Umbilical cord (tissue), 2 donors: Measurements from ENCODE around the gene LPIN3. TPM values are rescaled to one million over a fixed set of nuclear protein-coding genes. Genes with fewer than 3 reads are reported as not detected.

Experiments used
- DNase-seq: peaks from one replicate; pipeline ENCODE4 v3.0.0-alpha.2; 2015; ENCODE audit warnings: low spot score
- total RNA-seq: library from RNA; depleted of rRNA; stranded (reverse); fragments of >200 nt; gene quantifications from one replicate; pipeline ENCODE4 v1.2.3, GENCODE V29; 2014; ENCODE audit warnings: low replicate concordance; ENCODE audit not compliant: insufficient read depth

Gene LPIN3
- total RNA-seq, 1 donor from 2014 or later: 6.3 TPM

GRCh38 chr20:41320976-41321375 lies 19.6 kb upstream of the LPIN3 start:
- DNase-seq: no peak

GRCh38 chr20:41327178-41327577 lies 13.4 kb upstream of the LPIN3 start:
- no peak for DNase-seq

GRCh38 chr20:41329435-41330342 lies 10.9 kb upstream of the LPIN3 start:
- peak; percentile 85 for DNase-seq

- DNase-seq: no peak
These were observed 10.3 kb upstream of the LPIN3 start for GRCh38 chr20:41330343-41330720.

- no peak for DNase-seq
These were observed 9.7 kb upstream of the LPIN3 start for GRCh38 chr20:41330941-41331340.

GRCh38 chr20:41331731-41332130 lies 8.9 kb upstream of the LPIN3 start:
- no peak for DNase-seq

- DNase-seq: no peak
These were observed 6.6 kb upstream of the LPIN3 start for GRCh38 chr20:41334036-41334435.

GRCh38 chr20:41334443-41335421 lies 5.9 kb upstream of the LPIN3 start:
- DNase-seq: no peak

GRCh38 chr20:41335591-41335990 lies 5.0 kb upstream of the LPIN3 start:
- no peak for DNase-seq

GRCh38 chr20:41336711-41337492 lies 3.7 kb upstream of the LPIN3 start:
- no peak for DNase-seq

- DNase-seq: peak; percentile 82
These were observed 679 bp upstream of the LPIN3 start for GRCh38 chr20:41339957-41340326.

GRCh38 chr20:41342474-41343464 lies 2.1 kb downstream of the LPIN3 start:
- DNase-seq: no peak

- peak; percentile 19 for DNase-seq
These were observed 3.9 kb downstream of the LPIN3 start for GRCh38 chr20:41344477-41344876.

GRCh38 chr20:41344938-41345728 lies 4.5 kb downstream of the LPIN3 start:
- no peak for DNase-seq

GRCh38 chr20:41345729-41346067 lies 5.1 kb downstream of the LPIN3 start:
- no peak for DNase-seq

- DNase-seq: peak; percentile 66
These were observed 7.2 kb downstream of the LPIN3 start for GRCh38 chr20:41347523-41348429.

- DNase-seq: no peak
These were observed 8.0 kb downstream of the LPIN3 start for GRCh38 chr20:41348430-41349172.

GRCh38 chr20:41349266-41349665 lies 8.6 kb downstream of the LPIN3 start:
- no peak for DNase-seq
